ENCODE data around the gene RBM23. TPM values are rescaled to one million over a fixed set of nuclear protein-coding genes. Genes with fewer than 3 reads are reported as not detected.
A peak's percentile ranks its signal among the peaks of the same experiment; 100 is the strongest.

RBM23 gene
- polyA plus RNA-seq, 1 donor from 2014 or later: 83.7 TPM

DNA sequence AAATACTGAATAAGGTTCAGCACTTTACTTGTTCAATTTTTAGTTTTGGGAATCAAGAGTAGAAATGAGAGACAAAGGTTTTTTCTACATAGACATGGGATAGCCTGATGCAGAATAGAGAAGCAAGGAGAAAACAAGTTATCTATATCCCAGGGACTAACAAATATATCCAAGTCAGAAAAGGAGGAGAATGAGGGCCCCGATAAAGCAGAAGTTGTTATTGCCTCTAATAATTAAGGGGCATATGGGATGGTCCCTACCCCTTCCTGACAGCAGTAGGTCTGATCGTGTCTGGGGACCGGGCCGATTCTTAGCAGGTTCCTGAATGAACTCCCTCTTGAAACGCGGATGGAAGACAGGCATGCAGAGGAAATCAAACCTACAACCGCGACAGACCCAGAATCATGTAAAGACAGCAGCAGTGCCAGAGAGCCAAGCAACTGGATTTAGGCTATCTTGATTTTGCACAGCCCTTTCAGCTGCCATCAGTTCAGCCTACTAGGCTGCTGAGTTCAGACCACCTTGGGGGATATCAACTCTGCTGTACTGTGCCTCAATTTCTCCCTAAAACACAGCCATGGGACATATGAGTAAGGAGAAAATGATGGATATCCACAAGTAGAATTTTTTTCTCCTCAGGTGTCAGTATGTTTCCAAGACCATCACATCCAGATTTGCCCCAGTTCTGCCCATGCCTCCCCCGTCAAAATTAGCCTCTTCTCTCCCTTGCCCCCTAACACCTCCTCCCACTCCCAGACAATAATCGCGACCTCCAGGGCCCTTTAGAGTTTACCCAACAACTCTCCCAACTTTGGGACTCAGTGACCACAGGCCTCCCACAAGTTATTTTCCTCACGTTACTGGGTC is 9.5 kb upstream of the RBM23 start:
- H3K4me3 ChIP-seq (ENCODE audit: low read length): peak overlapping the region; percentile 89
- H3K4me2 ChIP-seq (ENCODE audit: low read length): peak overlapping the region; percentile 88
- H3K79me2 ChIP-seq (replicated peaks; ENCODE audit: insufficient read depth, low read length): peaks cover 14% of the 10 kb centered on the region
- no peaks in the 10 kb centered on the region for H3K9me2 ChIP-seq (ENCODE audit: insufficient read depth, low read length)
- H4K20me1 ChIP-seq (ENCODE audit: insufficient read depth): no peaks in the 10 kb centered on the region
- H3K36me3 ChIP-seq (ENCODE audit: insufficient read depth, low read length): no peaks in the 10 kb centered on the region
- no peaks in the 10 kb centered on the region for H3K9me3 ChIP-seq (ENCODE audit: low read length)
- TF ChIP-seq CTCF (IDR thresholded peaks at IDR 0.05; ENCODE audit: poor library complexity, severe bottlenecking) (no peak), EP300 (conservative IDR thresholded peaks at IDR 0.05; ENCODE audit: poor library complexity, severe bottlenecking) (no peak), EZH2 (IDR thresholded peaks at IDR 0.05; ENCODE audit: borderline replicate concordance, insufficient read depth, low read length, poor library complexity, severe bottlenecking) (no peak), MXI1 (conservative IDR thresholded peaks at IDR 0.05; ENCODE audit: poor library complexity, severe bottlenecking) (no peak), SMC3 (conservative IDR thresholded peaks at IDR 0.05; ENCODE audit: poor library complexity) (no peak), RAD21 (conservative IDR thresholded peaks at IDR 0.05) (no peak), POLR2AphosphoS5 (IDR thresholded peaks at IDR 0.05) (no peak)
- TF ChIP-seq, protein P1, sequence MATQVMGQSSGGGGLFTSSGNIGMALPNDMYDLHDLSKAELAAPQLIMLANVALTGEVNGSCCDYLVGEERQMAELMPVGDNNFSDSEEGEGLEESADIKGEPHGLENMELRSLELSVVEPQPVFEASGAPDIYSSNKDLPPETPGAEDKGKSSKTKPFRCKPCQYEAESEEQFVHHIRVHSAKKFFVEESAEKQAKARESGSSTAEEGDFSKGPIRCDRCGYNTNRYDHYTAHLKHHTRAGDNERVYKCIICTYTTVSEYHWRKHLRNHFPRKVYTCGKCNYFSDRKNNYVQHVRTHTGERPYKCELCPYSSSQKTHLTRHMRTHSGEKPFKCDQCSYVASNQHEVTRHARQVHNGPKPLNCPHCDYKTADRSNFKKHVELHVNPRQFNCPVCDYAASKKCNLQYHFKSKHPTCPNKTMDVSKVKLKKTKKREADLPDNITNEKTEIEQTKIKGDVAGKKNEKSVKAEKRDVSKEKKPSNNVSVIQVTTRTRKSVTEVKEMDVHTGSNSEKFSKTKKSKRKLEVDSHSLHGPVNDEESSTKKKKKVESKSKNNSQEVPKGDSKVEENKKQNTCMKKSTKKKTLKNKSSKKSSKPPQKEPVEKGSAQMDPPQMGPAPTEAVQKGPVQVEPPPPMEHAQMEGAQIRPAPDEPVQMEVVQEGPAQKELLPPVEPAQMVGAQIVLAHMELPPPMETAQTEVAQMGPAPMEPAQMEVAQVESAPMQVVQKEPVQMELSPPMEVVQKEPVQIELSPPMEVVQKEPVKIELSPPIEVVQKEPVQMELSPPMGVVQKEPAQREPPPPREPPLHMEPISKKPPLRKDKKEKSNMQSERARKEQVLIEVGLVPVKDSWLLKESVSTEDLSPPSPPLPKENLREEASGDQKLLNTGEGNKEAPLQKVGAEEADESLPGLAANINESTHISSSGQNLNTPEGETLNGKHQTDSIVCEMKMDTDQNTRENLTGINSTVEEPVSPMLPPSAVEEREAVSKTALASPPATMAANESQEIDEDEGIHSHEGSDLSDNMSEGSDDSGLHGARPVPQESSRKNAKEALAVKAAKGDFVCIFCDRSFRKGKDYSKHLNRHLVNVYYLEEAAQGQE (IDR thresholded peaks at IDR 0.05; ENCODE audit: borderline replicate concordance): no peak
- H3K27me3 ChIP-seq (ENCODE audit: insufficient read depth, low read depth, low read length): no peaks in the 10 kb centered on the region
- peak overlapping the region; percentile 83 for H3K27ac ChIP-seq (ENCODE audit: low read length)
- peaks cover 6% of the 10 kb centered on the region for H3F3A ChIP-seq (ENCODE audit: insufficient read depth, low read length, poor library complexity, severe bottlenecking)
- peak overlapping the region; percentile 86 for H3K9ac ChIP-seq (ENCODE audit: low read length)
- H2AFZ ChIP-seq (ENCODE audit: low read depth, low read length): peak overlapping the region; percentile 83

DNA sequence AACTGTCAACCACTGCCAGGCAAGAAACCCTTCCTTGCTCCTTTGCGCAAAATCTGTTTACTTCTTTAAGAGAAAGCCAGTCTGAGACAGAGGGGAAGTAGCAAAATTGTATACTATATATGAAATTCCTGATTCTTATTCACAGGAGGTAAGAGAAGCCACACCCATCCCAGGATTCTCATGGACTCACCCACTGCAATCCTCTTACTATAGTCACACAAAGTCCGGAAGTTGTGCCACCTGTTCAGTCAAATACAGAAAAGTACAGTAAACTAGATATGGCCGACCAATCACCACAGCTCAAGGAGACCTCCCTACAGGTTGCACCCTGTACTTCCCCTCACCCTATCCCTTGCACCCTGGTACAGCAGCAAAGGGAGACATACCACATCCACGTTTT is 7.4 kb upstream of the RBM23 start:
- Histone ChIP-seq H3K27me3 (ENCODE audit: insufficient read depth, low read depth, low read length) (no peaks in the 10 kb centered on the region), H3K9me3 (ENCODE audit: low read length) (no peaks in the 10 kb centered on the region), H3K4me2 (ENCODE audit: low read length) (no peak overlapping the region), H2AFZ (ENCODE audit: low read depth, low read length) (no peak overlapping the region), H4K20me1 (ENCODE audit: insufficient read depth) (no peaks in the 10 kb centered on the region), H3K9ac (ENCODE audit: low read length) (no peak overlapping the region), H3K4me3 (ENCODE audit: low read length) (no peak overlapping the region), H3K36me3 (ENCODE audit: insufficient read depth, low read length) (no peaks in the 10 kb centered on the region), H3K9me2 (ENCODE audit: insufficient read depth, low read length) (no peaks in the 10 kb centered on the region), H3K79me2 (replicated peaks; ENCODE audit: insufficient read depth, low read length) (peaks cover 14% of the 10 kb centered on the region), H3K27ac (ENCODE audit: low read length) (no peak overlapping the region), H3F3A (ENCODE audit: insufficient read depth, low read length, poor library complexity, severe bottlenecking) (peaks cover 6% of the 10 kb centered on the region)
- TF ChIP-seq EZH2 (IDR thresholded peaks at IDR 0.05; ENCODE audit: borderline replicate concordance, insufficient read depth, low read length, poor library complexity, severe bottlenecking) (no peak), POLR2AphosphoS5 (IDR thresholded peaks at IDR 0.05) (no peak), MXI1 (conservative IDR thresholded peaks at IDR 0.05; ENCODE audit: poor library complexity, severe bottlenecking) (no peak), RAD21 (conservative IDR thresholded peaks at IDR 0.05) (no peak), EP300 (conservative IDR thresholded peaks at IDR 0.05; ENCODE audit: poor library complexity, severe bottlenecking) (no peak), CTCF (IDR thresholded peaks at IDR 0.05; ENCODE audit: poor library complexity, severe bottlenecking) (no peak), TAF1 (IDR thresholded peaks at IDR 0.05; ENCODE audit: low read depth) (no peak), SMC3 (conservative IDR thresholded peaks at IDR 0.05; ENCODE audit: poor library complexity) (no peak)
- TF ChIP-seq, protein P1 (IDR thresholded peaks at IDR 0.05; ENCODE audit: borderline replicate concordance): no peak
